Stimulated activated CD8-positive, alpha-beta memory T cell treated with anti-CD3 and anti-CD28 coated beads, Interleukin-7, amount 100 ng/mL, for 1 hour (primary cell): ENCODE measurements around the gene PGM1.

Source experiments
- DNase-seq, 2 donors: peaks; one replicate each; pipeline ENCODE4 v3.0.0-alpha.2; 2020; ENCODE audit warnings: low read depth in 2 of 2

Gene PGM1

DNA sequence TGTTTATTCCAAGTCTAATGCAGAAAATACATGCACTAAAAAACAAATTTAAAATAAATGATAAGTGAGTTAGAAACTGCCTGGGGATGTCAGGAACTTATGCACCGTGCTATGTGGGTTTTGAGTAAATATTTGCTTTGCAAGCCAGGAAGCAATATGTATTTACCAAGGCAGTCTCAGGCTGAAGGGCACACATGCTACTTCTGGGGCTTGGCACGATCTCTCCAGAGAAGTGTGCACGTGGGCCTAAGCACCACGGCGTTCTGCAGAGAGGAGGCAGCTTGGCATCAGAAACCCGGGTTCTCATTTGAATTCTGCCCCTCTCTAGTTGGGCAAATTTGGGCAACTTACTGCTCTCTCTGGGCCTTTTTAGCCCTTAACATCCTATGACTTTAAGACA is 108.0 kb downstream of the PGM1 start:
- no peak for DNase-seq

DNA sequence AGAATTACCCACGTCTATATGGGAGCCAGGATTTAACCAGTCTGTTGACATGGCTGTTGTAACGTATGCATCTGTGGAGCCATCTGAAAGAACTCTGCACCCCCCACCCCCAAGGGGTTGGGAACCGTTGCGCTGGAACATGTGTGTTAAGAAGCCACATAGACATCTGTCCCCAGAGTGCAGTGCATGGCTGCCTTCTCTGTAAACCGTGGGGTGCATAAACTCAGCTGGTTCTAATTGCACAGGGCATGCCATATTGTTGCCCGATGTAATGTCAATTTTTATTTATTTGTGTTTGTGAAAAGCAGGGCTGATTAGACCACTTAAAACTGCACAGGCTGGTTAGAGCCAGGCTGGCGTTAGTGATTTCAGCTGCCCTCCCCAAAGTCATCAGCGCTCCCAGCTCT is 110.5 kb downstream of the PGM1 start:
- DNase-seq, result no peak

DNA sequence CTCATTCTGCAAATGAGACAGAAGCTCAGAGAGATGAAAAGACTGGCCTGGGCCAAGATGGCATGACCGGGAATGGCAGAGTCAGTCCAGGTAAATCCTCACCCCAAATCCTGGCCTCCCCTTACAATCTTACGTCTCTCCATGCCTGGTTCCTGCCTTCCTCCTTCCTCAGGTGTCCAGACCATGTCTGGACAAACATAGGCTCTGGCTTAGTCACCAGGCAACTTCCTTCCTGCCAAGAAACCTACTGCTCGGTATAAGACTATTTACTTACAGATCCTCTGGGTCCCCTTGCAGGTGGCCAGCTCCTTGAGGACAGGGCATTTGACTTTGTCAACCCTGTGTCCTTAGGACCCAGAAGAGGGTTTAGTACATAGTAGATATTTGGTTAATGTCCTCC is 111.2 kb downstream of the PGM1 start:
- DNase-seq, result no peak

DNA sequence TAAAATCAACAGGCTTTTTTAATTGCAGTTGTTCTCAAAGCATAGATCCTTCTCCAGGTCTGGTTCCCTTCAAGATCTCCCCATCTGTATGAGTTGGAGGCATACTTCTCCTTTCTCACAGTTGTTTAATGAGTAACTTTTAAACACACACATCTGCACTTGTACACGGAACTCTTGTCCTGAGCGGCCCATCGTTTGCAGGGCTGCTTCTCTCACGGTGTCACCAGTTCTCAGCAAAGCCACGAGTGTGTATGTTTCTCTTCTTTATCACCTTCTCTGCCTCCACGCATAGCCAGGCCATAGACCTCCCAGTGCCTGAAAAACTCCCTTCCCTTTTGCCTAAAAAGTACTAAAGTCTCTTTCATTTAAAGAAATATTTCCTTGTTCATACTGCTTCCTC is 111.9 kb downstream of the PGM1 start:
- DNase-seq, result no peak

DNA sequence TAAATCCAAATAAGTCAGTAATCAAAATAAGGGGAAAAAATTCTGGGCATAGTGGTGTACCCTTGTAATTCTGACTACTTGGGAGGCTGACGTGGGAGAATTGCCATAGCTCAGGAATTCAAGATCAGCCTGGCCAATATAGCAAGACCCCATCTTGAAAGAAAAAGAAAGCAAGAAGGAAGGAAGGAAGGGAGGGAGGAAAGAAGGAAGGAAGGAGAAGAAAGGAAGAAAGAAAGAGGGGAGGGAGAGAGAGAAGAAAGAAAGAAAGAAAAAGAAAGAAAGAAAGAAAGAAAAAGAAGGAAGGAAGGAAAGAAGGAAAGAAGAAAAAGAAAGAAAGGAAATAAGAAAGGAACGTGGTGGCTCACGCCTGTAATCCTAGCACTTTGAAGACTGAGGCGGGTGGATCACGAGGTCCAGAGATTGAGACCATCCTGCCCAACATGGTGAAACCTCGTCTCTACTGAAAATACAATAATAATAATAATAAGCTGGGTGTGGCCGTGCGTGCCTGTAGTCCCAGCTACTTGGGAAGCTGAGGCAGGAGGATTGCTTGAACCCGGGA is 116.1 kb downstream of the PGM1 start:
- no peak for DNase-seq
